Astrocyte of the spinal cord (primary cell): ENCODE measurements around the gene SEBOX.
"Not testable (repeated sequence)": the region's sequence is repeated elsewhere in the genome, so short reads cannot be mapped to it uniquely, and the experiment has no call there.

Source experiments
- DNase-seq: peaks from one replicate; pipeline ENCODE4 v3.0.0; 2011; ENCODE audit warnings: low read depth, low spot score
- H3K4me3 ChIP-seq: 2 replicates; pipeline ENCODE4 v1.5.1; 2011; ENCODE audit warnings: low read depth, mild to moderate bottlenecking, low read length, moderate library complexity
- CTCF ChIP-seq: IDR thresholded peaks from 2 replicates; pipeline ENCODE4 v1.5.1; 2012; ENCODE audit warnings: low read depth, mild to moderate bottlenecking, low read length, inconsistent platforms
- in situ Hi-C: cut with HindIII; loops from 2 replicates; pipeline ENCODE4 v1.10.0; 2017; ENCODE audit warnings: low sequenced_read_pairs

SEBOX gene

DNA sequence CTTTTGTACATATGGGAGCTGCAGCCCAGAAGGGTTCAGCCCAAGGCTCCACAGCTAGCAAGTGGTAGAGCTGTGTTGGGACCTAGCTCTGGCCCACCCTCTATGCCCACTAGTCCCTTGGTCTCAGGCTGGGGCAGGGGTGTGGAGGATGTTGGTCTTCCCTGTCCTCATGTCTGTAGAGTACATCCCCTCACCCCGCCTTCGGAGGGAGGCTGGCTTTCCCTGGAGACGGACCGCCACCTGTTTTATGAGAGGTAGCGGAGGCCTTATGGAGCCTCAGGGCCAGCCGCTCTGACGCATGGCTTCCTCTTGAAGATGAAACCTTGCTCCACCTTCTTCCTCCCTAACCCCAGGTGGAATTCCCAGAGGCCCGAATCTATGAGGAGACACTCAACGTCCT, 21.0 kb downstream of the SEBOX start:
- TF ChIP-seq CTCF, result no peak
- H3K4me3 ChIP-seq, result no peak overlapping the region
- in situ Hi-C loops, result no loop called here
- DNase-seq, result no peak

DNA sequence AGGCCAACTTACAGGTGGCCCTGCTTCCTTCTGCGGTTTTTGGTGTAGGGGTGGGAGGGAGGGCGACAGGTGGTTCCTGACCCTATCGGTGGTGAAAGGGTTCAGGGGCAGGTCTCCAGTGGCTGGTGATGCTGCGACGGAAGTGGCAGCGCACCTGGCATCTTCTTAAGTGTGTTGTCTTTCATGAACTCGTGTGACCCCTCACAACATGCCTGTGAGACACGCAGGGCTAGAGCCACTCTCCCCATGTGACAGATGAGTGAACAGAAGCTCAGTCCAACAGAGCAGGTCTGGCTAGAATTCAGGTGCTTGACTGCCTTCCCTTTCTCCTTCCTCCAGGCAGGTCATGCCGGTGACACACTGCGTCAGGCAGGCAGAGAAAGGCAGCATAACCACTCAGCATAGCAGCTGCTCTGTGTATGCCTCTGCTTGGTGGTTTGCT, 21.5 kb downstream of the SEBOX start:
- H3K4me3 ChIP-seq, result no peak overlapping the region
- DNase-seq, result no peak
- in situ Hi-C loops, result no loop called here
- TF ChIP-seq CTCF, result no peak

GRCh38 chr17:28342313-28342712, 22.7 kb downstream of the SEBOX start:
- no peak for DNase-seq
- H3K4me3 ChIP-seq, result no peak overlapping the region
- in situ Hi-C loops, result no loop called here
- no peak for TF ChIP-seq CTCF

DNA sequence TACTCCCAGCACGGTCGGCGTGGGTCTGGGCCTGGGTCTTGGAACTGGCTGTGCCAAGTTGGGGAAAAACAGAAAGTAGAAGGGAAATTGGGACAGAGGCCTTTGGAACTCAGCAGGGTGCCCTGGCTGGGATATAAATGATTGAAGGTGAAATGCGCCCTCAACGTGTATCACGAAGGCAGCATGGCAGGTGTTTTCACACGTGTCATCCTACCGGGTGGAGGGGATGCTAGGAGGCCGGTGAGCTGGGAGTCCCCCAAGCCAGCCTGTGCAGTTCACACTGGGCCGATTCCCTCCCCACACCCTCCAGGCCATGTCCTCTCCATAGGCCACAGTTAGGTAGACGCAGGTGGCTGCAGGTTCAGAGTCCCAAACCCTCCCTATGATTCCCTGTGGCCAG, 23.5 kb downstream of the SEBOX start:
- no peak for DNase-seq
- in situ Hi-C loops, result no loop called here
- TF ChIP-seq CTCF, result no peak
- no peak overlapping the region for H3K4me3 ChIP-seq

- no peak overlapping the region for H3K4me3 ChIP-seq
- TF ChIP-seq CTCF, result no peak
- DNase-seq, result no peak
- in situ Hi-C loops, result no loop called here
These were observed 24.6 kb downstream of the SEBOX start for GRCh38 chr17:28340374-28340773.

DNA sequence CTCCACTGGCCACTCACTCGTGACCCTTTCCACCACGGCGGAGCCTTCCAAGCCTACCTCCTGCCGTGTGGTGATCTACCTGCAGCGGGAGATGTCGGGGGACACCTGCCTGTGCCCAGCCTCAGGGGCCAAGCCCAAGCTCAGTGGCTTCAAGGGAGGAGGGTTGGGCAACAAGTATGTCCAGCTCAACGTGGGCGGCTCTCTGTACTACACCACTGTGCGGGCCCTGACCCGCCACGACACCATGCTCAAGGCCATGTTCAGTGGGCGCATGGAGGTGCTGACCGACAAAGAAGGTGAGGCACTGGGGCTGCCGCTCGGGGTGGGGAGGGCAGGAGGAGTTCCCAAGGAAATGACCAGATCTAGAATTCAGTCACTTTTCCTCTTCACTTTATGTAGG, 25.6 kb downstream of the SEBOX start:
- in situ Hi-C loops, result no loop called here
- no peak for TF ChIP-seq CTCF
- no peak overlapping the region for H3K4me3 ChIP-seq
- DNase-seq, result no peak

- in situ Hi-C loops, DNase-seq, H3K4me3 ChIP-seq: not testable (repeated sequence)
These were observed 26.2 kb downstream of the SEBOX start for GRCh38 chr17:28338769-28339212.
